Endodermal cell (in vitro differentiated cells): ENCODE results near the gene PPP1R14C. TPM values are rescaled to one million over a fixed set of nuclear protein-coding genes. Genes with fewer than 3 reads are reported as not detected.

Experiments
- DNase-seq: peaks from one replicate; pipeline ENCODE4 v3.0.0-alpha.2; 2017
- H3K27ac ChIP-seq: 2 replicates; pipeline ENCODE4 v1.5.1; 2013; ENCODE audit warnings: mild to moderate bottlenecking, low read depth, low read length, moderate library complexity
- H3K27me3 ChIP-seq: 2 replicates; pipeline ENCODE4 v1.6.1; 2013; ENCODE audit warnings: mild to moderate bottlenecking, low read length, moderate library complexity; ENCODE audit not compliant: insufficient read depth, control insufficient read depth, poor library complexity, severe bottlenecking
- H3K36me3 ChIP-seq: 2 replicates; pipeline ENCODE4 v1.7.0; 2013; ENCODE audit warnings: mild to moderate bottlenecking, low read length, moderate library complexity; ENCODE audit not compliant: control insufficient read depth, insufficient read depth
- H3K4me1 ChIP-seq: one replicate; pipeline ENCODE4 v1.7.0; 2013; ENCODE audit warnings: low read length; ENCODE audit not compliant: control insufficient read depth, insufficient read depth
- H3K4me3 ChIP-seq: 2 replicates; pipeline ENCODE4 v1.5.1; 2013; ENCODE audit warnings: mild to moderate bottlenecking, low read length, moderate library complexity
- H3K9ac ChIP-seq: 2 replicates; pipeline ENCODE4 v1.6.1; 2013; ENCODE audit warnings: mild to moderate bottlenecking, low read length, moderate library complexity; ENCODE audit not compliant: poor library complexity, severe bottlenecking; ENCODE audit errors: extremely low read depth
- H3K9me3 ChIP-seq: 2 replicates; pipeline ENCODE4 v1.6.1; 2013; ENCODE audit warnings: mild to moderate bottlenecking, low read length, moderate library complexity; ENCODE audit not compliant: control insufficient read depth
- H3K27ac Mint-ChIP-seq: 2 replicates; pipeline ENCODE4 v1.8.0; 2020; ENCODE audit warnings: mixed read lengths
- H3K27me3 Mint-ChIP-seq: 2 replicates; pipeline ENCODE4 v1.8.0; 2021; ENCODE audit warnings: mild to moderate bottlenecking, mixed read lengths; ENCODE audit not compliant: insufficient read depth
- H3K36me3 Mint-ChIP-seq: 2 replicates; pipeline ENCODE4 v1.8.0; 2020; ENCODE audit warnings: low read depth, mixed read lengths
- H3K4me1 Mint-ChIP-seq: 2 replicates; pipeline ENCODE4 v1.8.0; 2020; ENCODE audit warnings: mixed read lengths
- H3K4me3 Mint-ChIP-seq: 2 replicates; pipeline ENCODE4 v1.8.0; 2020; ENCODE audit warnings: mild to moderate bottlenecking, moderate library complexity, mixed read lengths
- H3K9me3 Mint-ChIP-seq: 2 replicates; pipeline ENCODE4 v1.8.0; 2020; ENCODE audit warnings: mild to moderate bottlenecking, mixed read lengths
- CTCF ChIP-seq: fragments of 200-600 bp; sonication (generic); conservative IDR thresholded peaks from 2 replicates; pipeline ENCODE4 v1.5.0; 2021; ENCODE audit warnings: antibody characterized with exemption, mild to moderate bottlenecking
- WGBS, 2 experiments: methylation state at CpG; one replicate each; pipeline versions ENCODE4 v1.1.5 to v1.1.7; 2013; ENCODE audit warnings: missing lambda C conversion rate in 2 of 2, mixed read lengths in 1 of 2; ENCODE audit not compliant: insufficient coverage in 1 of 2, insufficient read length in 1 of 2; 5-methylcytosine and 5-hydroxymethylcytosine counted together
- total RNA-seq, 2 donors: library from RNA; stranded (reverse); fragmentation: NEBNext Ultra II Directional in 1 of 2; extraction: Animal tissue kit (Norgen Biotek cat#: 25700) in 1 of 2; gene quantifications; 2 replicates in 1 of 2; 3 replicates in 1 of 2; pipeline ENCODE4 v1.2.1, GENCODE V29; 2021

The PPP1R14C gene
- total RNA-seq, 2 donors from 2014 or later = 0.20 to 0.29 TPM

GRCh38 chr6:150182460-150183078 lies 39.7 kb downstream of the PPP1R14C start:
- Histone ChIP-seq H3K9ac (no peak overlapping the region), H3K4me1 (no peaks in the 10 kb centered on the region), H3K9me3 (no peaks in the 10 kb centered on the region), H3K27ac (no peak overlapping the region), H3K4me3 (no peak overlapping the region), H3K36me3 (no peaks in the 10 kb centered on the region), H3K27me3 (no peaks in the 10 kb centered on the region)
- TF ChIP-seq CTCF = no peak
- H3K27me3 Mint-ChIP-seq = no peaks in the 10 kb centered on the region
- H3K36me3 Mint-ChIP-seq = no peaks in the 10 kb centered on the region
- H3K27ac Mint-ChIP-seq = no peak overlapping the region
- no peak for DNase-seq
- no peaks in the 10 kb centered on the region for H3K4me1 Mint-ChIP-seq
- H3K4me3 Mint-ChIP-seq = no peak overlapping the region
- H3K9me3 Mint-ChIP-seq = no peaks in the 10 kb centered on the region
- 84 to 96% methylated on average over 3 to 4 of the region's 4 CpGs for WGBS, 2 experiments

GRCh38 chr6:150183105-150183504 lies 40.3 kb downstream of the PPP1R14C start:
- Mint-ChIP-seq H3K36me3 (no peaks in the 10 kb centered on the region), H3K9me3 (no peaks in the 10 kb centered on the region), H3K4me3 (no peak overlapping the region), H3K27ac (no peak overlapping the region), H3K4me1 (no peaks in the 10 kb centered on the region), H3K27me3 (no peaks in the 10 kb centered on the region)
- no peak for TF ChIP-seq CTCF
- no peaks in the 10 kb centered on the region for H3K27me3 ChIP-seq
- H3K36me3 ChIP-seq = no peaks in the 10 kb centered on the region
- no peak overlapping the region for H3K4me3 ChIP-seq
- no peaks in the 10 kb centered on the region for H3K9me3 ChIP-seq
- H3K9ac ChIP-seq = no peak overlapping the region
- WGBS, 2 experiments = 95 to 100% methylated on average over 2 to 3 of the region's 4 CpGs
- no peak for DNase-seq
- H3K4me1 ChIP-seq = no peaks in the 10 kb centered on the region
- H3K27ac ChIP-seq = no peak overlapping the region

GRCh38 chr6:150183966-150184365 lies 41.1 kb downstream of the PPP1R14C start:
- Mint-ChIP-seq H3K27me3 (no peaks in the 10 kb centered on the region), H3K9me3 (no peaks in the 10 kb centered on the region), H3K36me3 (no peaks in the 10 kb centered on the region), H3K4me3 (no peak overlapping the region), H3K27ac (no peak overlapping the region), H3K4me1 (no peaks in the 10 kb centered on the region)
- Histone ChIP-seq H3K9me3 (no peaks in the 10 kb centered on the region), H3K4me3 (no peak overlapping the region), H3K36me3 (no peaks in the 10 kb centered on the region), H3K9ac (no peak overlapping the region), H3K27me3 (no peaks in the 10 kb centered on the region), H3K27ac (no peak overlapping the region), H3K4me1 (no peaks in the 10 kb centered on the region)
- no peak for DNase-seq
- no peak for TF ChIP-seq CTCF
- 94% methylated on average over 6 of the region's 6 CpGs for WGBS, 2 experiments
